T-helper 2 cell treated with Interferon-gamma antibody and Interleukin-4, amounts not matched to agents 5 μg/mL and 100 μg/mL, for 36 hours (primary cell): ENCODE results near the gene DAB2IP.

Experiments
- DNase-seq: peaks from one replicate; pipeline ENCODE4 v3.0.0; 2021; ENCODE audit warnings: low spot score
- H3K27ac Mint-ChIP-seq: one replicate; pipeline ENCODE4 v1.8.0; 2021; ENCODE audit warnings: mild to moderate bottlenecking, mixed read lengths
- H3K27me3 Mint-ChIP-seq: one replicate; pipeline ENCODE4 v1.8.0; 2021; ENCODE audit warnings: low read depth, mixed read lengths
- H3K36me3 Mint-ChIP-seq: one replicate; pipeline ENCODE4 v1.8.0; 2021; ENCODE audit warnings: low read depth, mixed read lengths
- H3K4me1 Mint-ChIP-seq: one replicate; pipeline ENCODE4 v1.8.0; 2021; ENCODE audit warnings: low read depth, mixed read lengths
- H3K4me3 Mint-ChIP-seq: one replicate; pipeline ENCODE4 v1.8.0; 2022; ENCODE audit warnings: mild to moderate bottlenecking, moderate library complexity, mixed read lengths
- H3K9me3 Mint-ChIP-seq: one replicate; pipeline ENCODE4 v1.8.0; 2021; ENCODE audit warnings: mixed read lengths

Gene DAB2IP

DNA sequence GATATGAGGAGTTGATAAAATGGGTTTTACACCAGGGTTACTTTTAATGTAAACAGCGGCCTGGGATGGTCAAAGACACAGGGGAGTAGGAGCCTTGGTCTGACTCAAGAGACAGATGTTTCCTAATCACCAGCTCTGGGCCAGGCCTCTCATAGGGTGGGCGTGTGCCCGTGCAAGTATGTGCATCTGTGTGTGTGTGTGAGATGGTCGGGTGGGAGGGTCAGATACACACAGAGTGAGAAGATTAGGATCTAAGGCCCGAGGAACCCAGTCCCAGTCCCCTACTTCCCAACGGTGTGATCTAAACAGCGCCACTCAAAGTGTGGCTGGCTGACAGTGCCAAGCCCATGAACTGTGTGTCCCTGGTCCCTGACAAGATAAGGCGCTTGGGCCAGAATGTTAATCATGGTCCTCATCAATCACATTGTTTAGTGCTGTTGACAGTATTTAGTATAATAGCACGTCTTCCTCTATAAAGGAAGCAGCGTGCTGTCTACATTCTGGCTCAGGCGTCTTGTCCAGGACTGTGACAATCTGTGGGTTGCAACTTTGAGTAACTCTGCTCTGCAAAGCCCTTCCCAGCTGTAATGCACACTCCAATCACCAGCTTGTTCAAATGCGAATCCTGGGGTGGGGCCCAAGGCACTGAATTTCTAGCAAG lies 173.7 kb downstream of the DAB2IP start:
- H3K27ac Mint-ChIP-seq, result no peak overlapping the region
- no peaks in the 10 kb centered on the region for H3K9me3 Mint-ChIP-seq
- no peak overlapping the region for H3K4me3 Mint-ChIP-seq
- H3K4me1 Mint-ChIP-seq, result no peaks in the 10 kb centered on the region
- H3K27me3 Mint-ChIP-seq, result no peaks in the 10 kb centered on the region
- no peaks in the 10 kb centered on the region for H3K36me3 Mint-ChIP-seq
- DNase-seq, result no peak

DNA sequence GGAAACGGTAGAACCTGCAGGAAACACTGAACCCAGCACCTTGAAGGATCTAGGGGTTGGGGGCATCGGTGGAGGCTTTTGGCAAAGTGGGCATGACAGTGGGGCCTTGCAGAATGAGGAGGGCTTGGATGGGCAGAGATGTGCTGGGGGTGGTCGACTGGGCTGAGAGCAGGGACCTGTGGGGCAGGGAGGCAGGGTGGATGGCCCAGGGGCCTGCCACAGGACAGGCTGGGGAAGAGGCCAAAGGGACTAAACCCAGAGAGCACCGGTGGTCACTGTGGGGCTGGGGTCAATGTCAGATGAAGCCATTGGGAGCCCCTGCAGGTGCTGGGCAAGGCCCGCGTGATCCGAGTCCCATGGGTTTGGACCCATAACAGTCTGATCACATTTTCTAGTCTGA lies 175.3 kb downstream of the DAB2IP start:
- Mint-ChIP-seq H3K27me3 (no peaks in the 10 kb centered on the region), H3K36me3 (no peaks in the 10 kb centered on the region), H3K27ac (no peak overlapping the region), H3K4me3 (no peak overlapping the region), H3K4me1 (no peaks in the 10 kb centered on the region), H3K9me3 (no peaks in the 10 kb centered on the region)
- no peak for DNase-seq

DNA sequence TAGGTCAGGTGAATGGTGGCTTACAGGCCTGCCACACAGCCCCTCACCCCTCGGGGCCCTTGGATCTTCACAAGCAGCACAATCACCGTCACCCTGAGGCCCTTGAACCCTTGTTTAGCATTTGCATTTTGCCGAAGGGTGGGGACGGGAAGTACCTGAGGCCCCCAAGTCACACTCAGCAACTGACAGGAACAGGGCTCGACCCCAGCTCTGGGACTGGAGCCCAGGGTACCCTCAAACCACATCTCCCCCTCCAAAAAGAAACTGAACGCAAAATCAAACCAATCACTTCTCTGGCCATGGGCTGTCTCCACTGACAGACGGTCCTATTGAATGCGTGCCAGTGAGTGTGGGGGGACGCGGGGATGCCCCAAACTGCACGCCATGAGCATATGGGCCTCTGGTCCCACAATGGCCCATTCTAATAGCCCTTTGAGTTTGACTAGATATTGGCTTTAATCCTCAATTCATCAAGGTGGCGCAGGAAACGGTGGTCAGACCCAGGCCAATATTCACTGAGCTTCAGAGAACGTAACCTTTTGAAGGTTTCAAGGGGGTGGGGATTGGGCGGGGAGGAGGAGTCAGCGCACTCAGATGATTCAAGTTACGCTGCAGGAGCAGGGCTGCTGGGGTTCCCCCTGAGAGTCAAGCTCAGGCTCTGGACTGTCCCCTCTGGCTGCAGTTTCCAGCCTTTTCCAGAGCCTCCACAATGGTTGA lies 176.0 kb downstream of the DAB2IP start:
- Mint-ChIP-seq H3K4me1 (no peaks in the 10 kb centered on the region), H3K36me3 (no peaks in the 10 kb centered on the region), H3K27me3 (no peaks in the 10 kb centered on the region), H3K27ac (no peak overlapping the region), H3K4me3 (no peak overlapping the region), H3K9me3 (no peaks in the 10 kb centered on the region)
- DNase-seq, result no peak

DNA sequence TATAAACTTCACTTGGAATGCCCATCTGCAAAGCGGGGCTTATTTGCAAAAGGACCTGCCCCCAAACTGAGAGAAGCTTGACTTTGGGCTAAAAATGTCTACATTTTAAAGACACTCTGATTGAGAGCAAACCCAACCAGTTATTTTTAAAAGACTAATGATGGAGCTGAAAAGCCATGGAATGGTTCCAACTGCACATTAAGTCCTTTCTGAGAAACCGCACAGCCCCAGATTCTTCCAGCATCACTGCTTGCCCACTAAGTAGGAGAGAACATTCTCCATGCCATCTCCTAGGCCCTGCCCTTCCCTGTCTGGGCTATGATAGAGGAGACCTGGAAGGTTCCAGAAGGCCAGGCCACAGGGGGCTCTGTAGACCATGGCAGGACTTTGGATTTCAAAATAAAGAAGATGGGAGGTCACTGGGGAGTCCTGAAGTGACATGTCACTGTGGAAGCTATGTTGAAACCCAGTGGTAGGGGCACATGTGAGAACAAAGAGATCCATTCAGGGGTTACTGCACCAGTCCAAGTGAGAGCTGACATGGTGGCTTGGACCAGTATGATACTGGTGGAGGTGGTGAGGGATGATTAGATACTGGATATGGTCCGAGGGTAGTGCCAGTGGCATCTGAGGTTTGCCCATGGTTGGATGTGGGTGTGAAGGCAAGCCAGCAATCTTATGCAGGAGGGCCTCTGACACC lies 179.2 kb downstream of the DAB2IP start:
- no peaks in the 10 kb centered on the region for H3K36me3 Mint-ChIP-seq
- no peak overlapping the region for H3K4me3 Mint-ChIP-seq
- no peaks in the 10 kb centered on the region for H3K9me3 Mint-ChIP-seq
- H3K27me3 Mint-ChIP-seq, result no peaks in the 10 kb centered on the region
- H3K4me1 Mint-ChIP-seq, result no peaks in the 10 kb centered on the region
- DNase-seq, result no peak
- H3K27ac Mint-ChIP-seq, result no peak overlapping the region

DNA sequence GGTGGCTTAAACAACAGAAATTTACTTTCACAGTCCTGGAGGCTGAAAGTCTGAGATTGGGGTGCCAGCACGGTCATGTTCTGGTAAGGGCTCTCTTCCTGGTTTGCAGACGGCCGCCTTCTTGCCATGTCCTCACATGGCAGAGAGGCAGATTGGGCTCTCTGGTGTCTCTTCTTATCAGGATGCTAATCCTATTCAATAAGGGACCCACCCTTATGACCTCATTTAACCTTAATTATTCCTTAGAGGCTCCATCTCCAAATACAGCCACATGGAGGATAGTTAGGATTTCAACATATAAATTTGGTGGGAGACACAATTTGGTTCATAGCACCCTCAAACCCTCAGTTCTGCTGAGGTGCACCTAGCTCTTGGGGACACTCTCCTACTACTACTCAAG lies 180.4 kb downstream of the DAB2IP start:
- Mint-ChIP-seq H3K27me3 (no peaks in the 10 kb centered on the region), H3K27ac (no peak overlapping the region), H3K4me3 (no peak overlapping the region), H3K4me1 (no peaks in the 10 kb centered on the region), H3K9me3 (no peaks in the 10 kb centered on the region), H3K36me3 (no peaks in the 10 kb centered on the region)
- DNase-seq, result no peak

DNA sequence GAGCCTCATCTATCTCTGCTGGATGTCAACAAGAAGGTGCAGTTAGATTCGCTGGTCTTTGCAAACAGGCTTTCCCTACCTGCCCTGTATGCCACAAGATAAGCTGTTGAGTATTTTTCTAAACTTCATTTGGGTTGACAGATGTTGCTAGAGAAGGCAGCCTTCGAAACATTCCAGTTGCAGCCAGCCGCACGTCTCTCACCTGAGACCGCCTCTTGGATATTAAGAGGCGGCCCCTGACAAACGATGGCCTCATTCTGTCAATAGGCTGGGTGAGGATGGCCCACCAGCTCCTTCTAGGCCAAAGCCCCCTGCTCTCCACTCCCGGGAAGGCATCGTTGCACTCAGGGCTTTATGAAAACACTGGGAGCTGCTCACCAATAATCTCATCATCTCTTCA lies 181.6 kb downstream of the DAB2IP start:
- Mint-ChIP-seq H3K27ac (no peak overlapping the region), H3K4me3 (no peak overlapping the region), H3K9me3 (no peaks in the 10 kb centered on the region)

More for the DNA sequence above, 181.6 kb downstream of the DAB2IP start:
- no peaks in the 10 kb centered on the region for H3K36me3 Mint-ChIP-seq
- DNase-seq, result no peak
- H3K27me3 Mint-ChIP-seq, result no peaks in the 10 kb centered on the region
- H3K4me1 Mint-ChIP-seq, result no peaks in the 10 kb centered on the region
